Right renal pelvis (tissue), 4 donors: ENCODE data around the gene GRHL1. TPM values are rescaled to one million over a fixed set of nuclear protein-coding genes. Genes with fewer than 3 reads are reported as not detected.

Experiments
- DNase-seq, 4 donors: peaks; one replicate each; pipeline ENCODE4 v3.0.0-alpha.2; 2013; ENCODE audit warnings: low read depth in 4 of 4, low spot score in 3 of 4, missing footprints in 1 of 4
- polyA plus RNA-seq, 4 donors: library from polyadenylated mRNA; unstranded; fragments of 120-200 nt; gene quantifications; one replicate each; pipeline ENCODE4 v1.2.1, GENCODE V29; 2013; ENCODE audit not compliant: insufficient read length in 4 of 4

The GRHL1 gene
- polyA plus RNA-seq, 4 donors = 5.0 to 8.1 (median 5.6) TPM

- no peak for DNase-seq
These were observed 84.8 kb downstream of the GRHL1 start for GRCh38 chr2:10036095-10036884.

- DNase-seq = no peak
These were observed 86.6 kb downstream of the GRHL1 start for GRCh38 chr2:10038123-10038522.

- DNase-seq = no peak
These were observed 87.2 kb downstream of the GRHL1 start for GRCh38 chr2:10038716-10039115.

GRCh38 chr2:10039658-10040410, 88.3 kb downstream of the GRHL1 start:
- no peak for DNase-seq

GRCh38 chr2:10041711-10042110, 90.2 kb downstream of the GRHL1 start:
- DNase-seq = no peak

GRCh38 chr2:10042301-10043161, 91.0 kb downstream of the GRHL1 start:
- DNase-seq = peak; percentile 65 to 73 (median 68)

- DNase-seq = peak; percentile 81 to 89 (median 84)
These were observed 91.9 kb downstream of the GRHL1 start, which contains the start of gene KLF11 for GRCh38 chr2:10043256-10043905. Gene KLF11 (plus strand): TSS chr2:10043550. CDS start chr2:10043717, 167 bp downstream.

GRCh38 chr2:10043906-10044601, 92.6 kb downstream of the GRHL1 start:
- peak; percentile 84 for DNase-seq

GRCh38 chr2:10045561-10046355, 94.3 kb downstream of the GRHL1 start:
- no peak for DNase-seq

GRCh38 chr2:10046931-10047330, 95.4 kb downstream of the GRHL1 start:
- no peak for DNase-seq

- no peak for DNase-seq
These were observed 96.4 kb downstream of the GRHL1 start for GRCh38 chr2:10047616-10048500.

GRCh38 chr2:10048501-10049171, 97.1 kb downstream of the GRHL1 start:
- peak in 2 of 4 donors; percentile 41 to 50 for DNase-seq

Other genes with a start within 250 kb of the GRHL1 start
- gene TAF1B, start 108.2 kb upstream of the GRHL1 start, polyA plus RNA-seq = 10 to 100 TPM; 23.2 to 35.0 (median 29.0) TPM
- gene KLF11, start 91.9 kb downstream of the GRHL1 start, polyA plus RNA-seq = 10 to 100 TPM; 23.8 to 27.4 (median 26.4) TPM
- 100 to 1,000 TPM in 3 of 4 donors, 10 to 100 TPM in 1; 94.3 to 133 (median 103) TPM for gene CYS1, start 128.7 kb downstream of the GRHL1 start, polyA plus RNA-seq
- 10 to 100 TPM; 46.6 to 59.7 (median 51.7) TPM for gene RRM2, start 171.0 kb downstream of the GRHL1 start, polyA plus RNA-seq